ENCODE results near the gene CCDC190. TPM values are rescaled to one million over a fixed set of nuclear protein-coding genes. Genes with fewer than 3 reads are reported as not detected.
A peak's percentile ranks its signal among the peaks of the same experiment; 100 is the strongest.

Gene CCDC190
- total and polyA plus RNA-seq, 2 of the 13 experiments (the other 11 are each of a cell fraction or from before 2014, with no cell fraction given) = not detected

GRCh38 chr1:162892906-162893611 is 32.1 kb upstream of the CCDC190 start (continued):
- TF ChIP-seq ZNF607 (CRISPR knock-in tag; IDR thresholded peaks at IDR 0.05; ENCODE audit: borderline replicate concordance) (no peak), ZNF678 (CRISPR knock-in tag; IDR thresholded peaks at IDR 0.05) (no peak), ZNF34 (CRISPR knock-in tag; IDR thresholded peaks at IDR 0.05; ENCODE audit: borderline replicate concordance) (no peak), TOPORS (CRISPR knock-in tag; IDR thresholded peaks at IDR 0.05) (no peak), SALL2 (CRISPR knock-in tag; IDR thresholded peaks at IDR 0.05) (no peak), EEA1 (CRISPR knock-in tag; IDR thresholded peaks at IDR 0.05; ENCODE audit: borderline replicate concordance) (no peak), NFRKB (IDR thresholded peaks at IDR 0.05) (no peak), U2AF2 (IDR thresholded peaks at IDR 0.05; ENCODE audit: low read depth, low read length) (no peak), ZBTB10 (CRISPR knock-in tag; IDR thresholded peaks at IDR 0.05; ENCODE audit: borderline replicate concordance) (no peak), HOXA9 (CRISPR knock-in tag; IDR thresholded peaks at IDR 0.05; ENCODE audit: borderline replicate concordance) (no peak), CC2D1A (CRISPR knock-in tag; IDR thresholded peaks at IDR 0.05) (no peak), ZNF235 (CRISPR knock-in tag; IDR thresholded peaks at IDR 0.05; ENCODE audit: borderline replicate concordance) (no peak), ZNF431 (CRISPR knock-in tag; IDR thresholded peaks at IDR 0.05; ENCODE audit: borderline replicate concordance, low read depth) (no peak), RFX5 (IDR thresholded peaks at IDR 0.05; ENCODE audit: low read depth, low read length) (no peak), ZNF781 (CRISPR knock-in tag; IDR thresholded peaks at IDR 0.05; ENCODE audit: borderline replicate concordance, not compliant biosample characterization) (no peak), KAT8 (CRISPR knock-in tag; IDR thresholded peaks at IDR 0.05) (peak; percentile 62), MTA3 (CRISPR knock-in tag; IDR thresholded peaks at IDR 0.05) (no peak), KLF13 (CRISPR knock-in tag; IDR thresholded peaks at IDR 0.05) (no peak), MAF1 (CRISPR knock-in tag; IDR thresholded peaks at IDR 0.05; ENCODE audit: borderline replicate concordance) (no peak)
- TF ChIP-seq, protein P1, sequence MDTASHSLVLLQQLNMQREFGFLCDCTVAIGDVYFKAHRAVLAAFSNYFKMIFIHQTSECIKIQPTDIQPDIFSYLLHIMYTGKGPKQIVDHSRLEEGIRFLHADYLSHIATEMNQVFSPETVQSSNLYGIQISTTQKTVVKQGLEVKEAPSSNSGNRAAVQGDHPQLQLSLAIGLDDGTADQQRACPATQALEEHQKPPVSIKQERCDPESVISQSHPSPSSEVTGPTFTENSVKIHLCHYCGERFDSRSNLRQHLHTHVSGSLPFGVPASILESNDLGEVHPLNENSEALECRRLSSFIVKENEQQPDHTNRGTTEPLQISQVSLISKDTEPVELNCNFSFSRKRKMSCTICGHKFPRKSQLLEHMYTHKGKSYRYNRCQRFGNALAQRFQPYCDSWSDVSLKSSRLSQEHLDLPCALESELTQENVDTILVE (CRISPR knock-in tag; IDR thresholded peaks at IDR 0.05) = no peak
- TF ChIP-seq, protein P2, sequence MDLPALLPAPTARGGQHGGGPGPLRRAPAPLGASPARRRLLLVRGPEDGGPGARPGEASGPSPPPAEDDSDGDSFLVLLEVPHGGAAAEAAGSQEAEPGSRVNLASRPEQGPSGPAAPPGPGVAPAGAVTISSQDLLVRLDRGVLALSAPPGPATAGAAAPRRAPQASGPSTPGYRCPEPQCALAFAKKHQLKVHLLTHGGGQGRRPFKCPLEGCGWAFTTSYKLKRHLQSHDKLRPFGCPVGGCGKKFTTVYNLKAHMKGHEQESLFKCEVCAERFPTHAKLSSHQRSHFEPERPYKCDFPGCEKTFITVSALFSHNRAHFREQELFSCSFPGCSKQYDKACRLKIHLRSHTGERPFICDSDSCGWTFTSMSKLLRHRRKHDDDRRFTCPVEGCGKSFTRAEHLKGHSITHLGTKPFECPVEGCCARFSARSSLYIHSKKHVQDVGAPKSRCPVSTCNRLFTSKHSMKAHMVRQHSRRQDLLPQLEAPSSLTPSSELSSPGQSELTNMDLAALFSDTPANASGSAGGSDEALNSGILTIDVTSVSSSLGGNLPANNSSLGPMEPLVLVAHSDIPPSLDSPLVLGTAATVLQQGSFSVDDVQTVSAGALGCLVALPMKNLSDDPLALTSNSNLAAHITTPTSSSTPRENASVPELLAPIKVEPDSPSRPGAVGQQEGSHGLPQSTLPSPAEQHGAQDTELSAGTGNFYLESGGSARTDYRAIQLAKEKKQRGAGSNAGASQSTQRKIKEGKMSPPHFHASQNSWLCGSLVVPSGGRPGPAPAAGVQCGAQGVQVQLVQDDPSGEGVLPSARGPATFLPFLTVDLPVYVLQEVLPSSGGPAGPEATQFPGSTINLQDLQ (CRISPR knock-in tag; IDR thresholded peaks at IDR 0.05) = no peak
- TF ChIP-seq, protein P3, sequence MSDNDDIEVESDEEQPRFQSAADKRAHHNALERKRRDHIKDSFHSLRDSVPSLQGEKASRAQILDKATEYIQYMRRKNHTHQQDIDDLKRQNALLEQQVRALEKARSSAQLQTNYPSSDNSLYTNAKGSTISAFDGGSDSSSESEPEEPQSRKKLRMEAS (IDR thresholded peaks at IDR 0.05) = no peak
- TF ChIP-seq, protein P4, sequence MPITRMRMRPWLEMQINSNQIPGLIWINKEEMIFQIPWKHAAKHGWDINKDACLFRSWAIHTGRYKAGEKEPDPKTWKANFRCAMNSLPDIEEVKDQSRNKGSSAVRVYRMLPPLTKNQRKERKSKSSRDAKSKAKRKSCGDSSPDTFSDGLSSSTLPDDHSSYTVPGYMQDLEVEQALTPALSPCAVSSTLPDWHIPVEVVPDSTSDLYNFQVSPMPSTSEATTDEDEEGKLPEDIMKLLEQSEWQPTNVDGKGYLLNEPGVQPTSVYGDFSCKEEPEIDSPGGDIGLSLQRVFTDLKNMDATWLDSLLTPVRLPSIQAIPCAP (CRISPR knock-in tag; IDR thresholded peaks at IDR 0.05; ENCODE audit: low read depth) = no peak
